HepG2 (cell line): ENCODE data around the gene IL1RL2. TPM values are rescaled to one million over a fixed set of nuclear protein-coding genes. Genes with fewer than 3 reads are reported as not detected.
A peak's percentile ranks its signal among the peaks of the same experiment; 100 is the strongest.

ENCODE experiments used
- AGO2 ChIP-seq: fragments of 200-400 bp; formaldehyde crosslinking; optimal IDR thresholded peaks from 2 replicates; pipeline ENCODE3; 2017; ENCODE audit warnings: mild to moderate bottlenecking, low read depth, low read length, moderate library complexity
- HIVEP1 ChIP-seq: sonication (generic); formaldehyde crosslinking; IDR thresholded peaks from 2 replicates; pipeline ENCODE4 v1.4.0; 2020; ENCODE audit warnings: mild to moderate bottlenecking, missing genetic modification reagents
- KMT2B ChIP-seq: IDR thresholded peaks from 2 replicates; pipeline ENCODE4 v1.6.1; 2016; ENCODE audit warnings: missing genetic modification reagents, missing compliant biosample characterization
- MAFF ChIP-seq: IDR thresholded peaks from 2 replicates; pipeline ENCODE4 v1.6.1; 2011; ENCODE audit warnings: low read depth, low read length, improper control_type of control experiment
- ZBTB26 ChIP-seq: IDR thresholded peaks from 2 replicates; pipeline ENCODE4 v1.6.1; 2016; ENCODE audit warnings: missing compliant biosample characterization, missing genetic modification reagents, borderline replicate concordance
- ZNF556 ChIP-seq: sonication (generic); formaldehyde crosslinking; IDR thresholded peaks from 2 replicates; pipeline ENCODE4 v1.4.0; 2020; ENCODE audit warnings: mild to moderate bottlenecking, missing genetic modification reagents, borderline replicate concordance
- ZNF570 ChIP-seq: sonication (generic); formaldehyde crosslinking; IDR thresholded peaks from 2 replicates; pipeline ENCODE4 v1.4.0; 2020; ENCODE audit warnings: mild to moderate bottlenecking, missing genetic modification reagents, borderline replicate concordance
- ZNF687 ChIP-seq: sonication (generic); formaldehyde crosslinking; IDR thresholded peaks from 2 replicates; pipeline ENCODE4 v1.5.1; 2020; ENCODE audit warnings: mild to moderate bottlenecking, missing genetic modification reagents, moderate library complexity
- polyA plus RNA-seq, 8 experiments: library from polyadenylated mRNA; depleted of rRNA in 3 of 8; stranded (reverse) in 7 of 8; unstranded in 1 of 8; fragments of >200 nt; fragmentation: Illumina TruSeq in 4 of 8; extraction: Trizol in 4 of 8; gene quantifications; 2 replicates each; pipeline versions ENCODE4 v1.2.1 to v1.2.3, GENCODE V29; 2011 to 2016; ENCODE audit warnings: low read depth in 4 of 8, missing spikeins in 1 of 8, mixed read lengths in 1 of 8; ENCODE audit not compliant: insufficient read depth in 1 of 8
- total RNA-seq, 5 experiments: library from RNA; depleted of rRNA; stranded (reverse); fragments of >200 nt; fragmentation: Illumina TruSeq; extraction: Trizol; gene quantifications; 2 replicates each; pipeline ENCODE4 v1.2.3, GENCODE V29; 2016; ENCODE audit warnings: low read depth in 1 of 5
- TF ChIP-seq, protein P1 (sequence below): sonication (generic); formaldehyde crosslinking; IDR thresholded peaks from 2 replicates; pipeline ENCODE4 v1.9.0; 2021; ENCODE audit warnings: missing genetic modification reagents, mild to moderate bottlenecking, borderline replicate concordance
- TF ChIP-seq, protein P2 (sequence below): sonication (generic); formaldehyde crosslinking; IDR thresholded peaks from 2 replicates; pipeline ENCODE4 v1.4.0; 2020; ENCODE audit warnings: mild to moderate bottlenecking, missing genetic modification reagents, borderline replicate concordance
- TF ChIP-seq, protein P3 (sequence below): sonication (generic); formaldehyde crosslinking; IDR thresholded peaks from 2 replicates; pipeline ENCODE4 v1.4.0; 2020; ENCODE audit warnings: mild to moderate bottlenecking, missing genetic modification reagents

The IL1RL2 gene
- total and polyA plus RNA-seq, 2 of the 13 experiments (the other 11 are each of a cell fraction or from before 2014, with no cell fraction given) = 0.03 TPM; not detected in 1

DNA sequence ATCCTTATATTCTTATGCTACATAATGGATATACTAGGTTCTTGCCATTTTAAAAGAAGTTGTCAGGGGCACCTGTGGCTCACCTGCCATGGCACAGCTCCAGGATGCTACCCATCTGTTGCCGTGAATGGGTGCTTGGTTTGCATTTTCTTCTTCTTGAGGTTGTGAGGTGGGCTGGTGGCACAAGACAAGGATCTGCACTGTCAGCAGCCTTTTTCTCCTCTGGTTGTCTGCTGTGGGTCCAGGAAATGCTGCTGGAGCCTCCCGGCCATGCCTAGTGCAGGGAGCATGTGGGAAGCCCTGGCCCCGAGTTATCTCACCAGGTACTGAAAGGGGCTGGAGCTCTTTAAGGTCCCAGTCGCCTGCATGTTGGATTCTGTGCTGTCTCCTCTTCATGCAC is 41.7 kb upstream of the IL1RL2 start (continued):
- TF ChIP-seq ZNF687 (CRISPR knock-in tag) (peak; percentile 45), ZBTB26 (CRISPR knock-in tag) (no peak), AGO2 (peak; percentile 44), ZNF556 (CRISPR knock-in tag) (no peak), ZNF570 (no peak), MAFF (peak; percentile 53; the same call in 1 of the 2 replicates), HIVEP1 (CRISPR knock-in tag) (no peak), KMT2B (CRISPR knock-in tag) (no peak)
- TF ChIP-seq, protein P1, sequence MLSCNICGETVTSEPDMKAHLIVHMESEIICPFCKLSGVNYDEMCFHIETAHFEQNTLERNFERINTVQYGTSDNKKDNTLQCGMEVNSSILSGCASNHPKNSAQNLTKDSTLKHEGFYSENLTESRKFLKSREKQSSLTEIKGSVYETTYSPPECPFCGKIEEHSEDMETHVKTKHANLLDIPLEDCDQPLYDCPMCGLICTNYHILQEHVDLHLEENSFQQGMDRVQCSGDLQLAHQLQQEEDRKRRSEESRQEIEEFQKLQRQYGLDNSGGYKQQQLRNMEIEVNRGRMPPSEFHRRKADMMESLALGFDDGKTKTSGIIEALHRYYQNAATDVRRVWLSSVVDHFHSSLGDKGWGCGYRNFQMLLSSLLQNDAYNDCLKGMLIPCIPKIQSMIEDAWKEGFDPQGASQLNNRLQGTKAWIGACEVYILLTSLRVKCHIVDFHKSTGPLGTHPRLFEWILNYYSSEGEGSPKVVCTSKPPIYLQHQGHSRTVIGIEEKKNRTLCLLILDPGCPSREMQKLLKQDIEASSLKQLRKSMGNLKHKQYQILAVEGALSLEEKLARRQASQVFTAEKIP (CRISPR knock-in tag) = no peak
- TF ChIP-seq, protein P2, sequence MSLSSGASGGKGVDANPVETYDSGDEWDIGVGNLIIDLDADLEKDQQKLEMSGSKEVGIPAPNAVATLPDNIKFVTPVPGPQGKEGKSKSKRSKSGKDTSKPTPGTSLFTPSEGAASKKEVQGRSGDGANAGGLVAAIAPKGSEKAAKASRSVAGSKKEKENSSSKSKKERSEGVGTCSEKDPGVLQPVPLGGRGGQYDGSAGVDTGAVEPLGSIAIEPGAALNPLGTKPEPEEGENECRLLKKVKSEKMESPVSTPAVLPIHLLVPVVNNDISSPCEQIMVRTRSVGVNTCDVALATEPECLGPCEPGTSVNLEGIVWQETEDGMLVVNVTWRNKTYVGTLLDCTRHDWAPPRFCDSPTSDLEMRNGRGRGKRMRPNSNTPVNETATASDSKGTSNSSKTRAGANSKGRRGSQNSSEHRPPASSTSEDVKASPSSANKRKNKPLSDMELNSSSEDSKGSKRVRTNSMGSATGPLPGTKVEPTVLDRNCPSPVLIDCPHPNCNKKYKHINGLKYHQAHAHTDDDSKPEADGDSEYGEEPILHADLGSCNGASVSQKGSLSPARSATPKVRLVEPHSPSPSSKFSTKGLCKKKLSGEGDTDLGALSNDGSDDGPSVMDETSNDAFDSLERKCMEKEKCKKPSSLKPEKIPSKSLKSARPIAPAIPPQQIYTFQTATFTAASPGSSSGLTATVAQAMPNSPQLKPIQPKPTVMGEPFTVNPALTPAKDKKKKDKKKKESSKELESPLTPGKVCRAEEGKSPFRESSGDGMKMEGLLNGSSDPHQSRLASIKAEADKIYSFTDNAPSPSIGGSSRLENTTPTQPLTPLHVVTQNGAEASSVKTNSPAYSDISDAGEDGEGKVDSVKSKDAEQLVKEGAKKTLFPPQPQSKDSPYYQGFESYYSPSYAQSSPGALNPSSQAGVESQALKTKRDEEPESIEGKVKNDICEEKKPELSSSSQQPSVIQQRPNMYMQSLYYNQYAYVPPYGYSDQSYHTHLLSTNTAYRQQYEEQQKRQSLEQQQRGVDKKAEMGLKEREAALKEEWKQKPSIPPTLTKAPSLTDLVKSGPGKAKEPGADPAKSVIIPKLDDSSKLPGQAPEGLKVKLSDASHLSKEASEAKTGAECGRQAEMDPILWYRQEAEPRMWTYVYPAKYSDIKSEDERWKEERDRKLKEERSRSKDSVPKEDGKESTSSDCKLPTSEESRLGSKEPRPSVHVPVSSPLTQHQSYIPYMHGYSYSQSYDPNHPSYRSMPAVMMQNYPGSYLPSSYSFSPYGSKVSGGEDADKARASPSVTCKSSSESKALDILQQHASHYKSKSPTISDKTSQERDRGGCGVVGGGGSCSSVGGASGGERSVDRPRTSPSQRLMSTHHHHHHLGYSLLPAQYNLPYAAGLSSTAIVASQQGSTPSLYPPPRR (CRISPR knock-in tag) = no peak
- TF ChIP-seq, protein P3, sequence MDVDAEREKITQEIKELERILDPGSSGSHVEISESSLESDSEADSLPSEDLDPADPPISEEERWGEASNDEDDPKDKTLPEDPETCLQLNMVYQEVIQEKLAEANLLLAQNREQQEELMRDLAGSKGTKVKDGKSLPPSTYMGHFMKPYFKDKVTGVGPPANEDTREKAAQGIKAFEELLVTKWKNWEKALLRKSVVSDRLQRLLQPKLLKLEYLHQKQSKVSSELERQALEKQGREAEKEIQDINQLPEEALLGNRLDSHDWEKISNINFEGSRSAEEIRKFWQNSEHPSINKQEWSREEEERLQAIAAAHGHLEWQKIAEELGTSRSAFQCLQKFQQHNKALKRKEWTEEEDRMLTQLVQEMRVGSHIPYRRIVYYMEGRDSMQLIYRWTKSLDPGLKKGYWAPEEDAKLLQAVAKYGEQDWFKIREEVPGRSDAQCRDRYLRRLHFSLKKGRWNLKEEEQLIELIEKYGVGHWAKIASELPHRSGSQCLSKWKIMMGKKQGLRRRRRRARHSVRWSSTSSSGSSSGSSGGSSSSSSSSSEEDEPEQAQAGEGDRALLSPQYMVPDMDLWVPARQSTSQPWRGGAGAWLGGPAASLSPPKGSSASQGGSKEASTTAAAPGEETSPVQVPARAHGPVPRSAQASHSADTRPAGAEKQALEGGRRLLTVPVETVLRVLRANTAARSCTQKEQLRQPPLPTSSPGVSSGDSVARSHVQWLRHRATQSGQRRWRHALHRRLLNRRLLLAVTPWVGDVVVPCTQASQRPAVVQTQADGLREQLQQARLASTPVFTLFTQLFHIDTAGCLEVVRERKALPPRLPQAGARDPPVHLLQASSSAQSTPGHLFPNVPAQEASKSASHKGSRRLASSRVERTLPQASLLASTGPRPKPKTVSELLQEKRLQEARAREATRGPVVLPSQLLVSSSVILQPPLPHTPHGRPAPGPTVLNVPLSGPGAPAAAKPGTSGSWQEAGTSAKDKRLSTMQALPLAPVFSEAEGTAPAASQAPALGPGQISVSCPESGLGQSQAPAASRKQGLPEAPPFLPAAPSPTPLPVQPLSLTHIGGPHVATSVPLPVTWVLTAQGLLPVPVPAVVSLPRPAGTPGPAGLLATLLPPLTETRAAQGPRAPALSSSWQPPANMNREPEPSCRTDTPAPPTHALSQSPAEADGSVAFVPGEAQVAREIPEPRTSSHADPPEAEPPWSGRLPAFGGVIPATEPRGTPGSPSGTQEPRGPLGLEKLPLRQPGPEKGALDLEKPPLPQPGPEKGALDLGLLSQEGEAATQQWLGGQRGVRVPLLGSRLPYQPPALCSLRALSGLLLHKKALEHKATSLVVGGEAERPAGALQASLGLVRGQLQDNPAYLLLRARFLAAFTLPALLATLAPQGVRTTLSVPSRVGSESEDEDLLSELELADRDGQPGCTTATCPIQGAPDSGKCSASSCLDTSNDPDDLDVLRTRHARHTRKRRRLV (CRISPR knock-in tag) = no peak
